LHCN-M2 (cell line): ENCODE results near the gene TRIM71. TPM values are rescaled to one million over a fixed set of nuclear protein-coding genes. Genes with fewer than 3 reads are reported as not detected.
A peak's percentile ranks its signal among the peaks of the same experiment; 100 is the strongest.
"Not testable (repeated sequence)": the region's sequence is repeated elsewhere in the genome, so short reads cannot be mapped to it uniquely, and the experiment has no call there.

Experiments used
- DNase-seq: peaks from one replicate; pipeline ENCODE4 v3.0.0-alpha.2; 2012; ENCODE audit warnings: low read depth
- total RNA-seq: library from RNA; depleted of rRNA; stranded (reverse); fragments of >200 nt; gene quantifications from 2 replicates; pipeline ENCODE4 v1.2.3, GENCODE V29; 2014

TRIM71 gene
- total RNA-seq, 1 experiment from 2014 or later, result not detected

DNA sequence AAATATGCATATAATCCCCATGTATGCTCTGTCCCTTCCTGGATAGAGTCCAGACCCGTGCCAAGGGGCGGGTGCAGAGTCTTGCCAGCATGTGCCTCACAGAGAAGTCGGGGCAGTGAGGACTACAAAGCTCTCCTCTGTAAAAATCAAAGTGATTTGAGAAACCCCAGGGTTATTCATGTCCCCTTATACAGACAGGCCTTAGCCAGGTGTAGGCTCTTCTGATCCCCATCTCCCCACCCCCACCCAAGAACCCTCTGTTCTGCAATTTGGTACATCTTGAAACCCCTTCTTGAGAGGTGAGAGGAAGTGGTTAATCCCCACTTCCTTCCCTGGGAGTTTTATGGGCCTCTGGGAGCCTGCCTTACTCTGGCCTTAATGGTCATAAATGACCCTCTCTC, 24.7 kb downstream of the TRIM71 start:
- DNase-seq, result no peak

DNA sequence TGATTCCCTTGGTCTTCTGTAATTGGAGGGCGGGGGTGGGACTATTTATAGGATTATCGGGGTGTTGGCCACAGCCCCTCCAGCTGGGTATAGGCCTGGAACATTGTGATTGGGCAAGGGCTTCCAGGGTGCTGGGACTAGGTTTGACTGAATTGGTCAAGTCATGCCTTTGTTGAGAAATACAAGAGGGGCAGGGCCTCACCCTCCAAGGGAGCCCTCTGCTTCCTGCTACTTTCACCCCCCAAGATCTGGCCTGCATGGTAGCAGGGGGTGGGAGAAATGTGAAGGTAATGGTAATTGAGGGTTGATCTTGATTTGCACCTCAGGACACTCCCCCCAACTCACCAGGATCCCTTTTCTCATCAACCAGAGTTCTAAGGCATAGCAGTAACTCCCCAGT, 25.2 kb downstream of the TRIM71 start:
- DNase-seq, result no peak

DNA sequence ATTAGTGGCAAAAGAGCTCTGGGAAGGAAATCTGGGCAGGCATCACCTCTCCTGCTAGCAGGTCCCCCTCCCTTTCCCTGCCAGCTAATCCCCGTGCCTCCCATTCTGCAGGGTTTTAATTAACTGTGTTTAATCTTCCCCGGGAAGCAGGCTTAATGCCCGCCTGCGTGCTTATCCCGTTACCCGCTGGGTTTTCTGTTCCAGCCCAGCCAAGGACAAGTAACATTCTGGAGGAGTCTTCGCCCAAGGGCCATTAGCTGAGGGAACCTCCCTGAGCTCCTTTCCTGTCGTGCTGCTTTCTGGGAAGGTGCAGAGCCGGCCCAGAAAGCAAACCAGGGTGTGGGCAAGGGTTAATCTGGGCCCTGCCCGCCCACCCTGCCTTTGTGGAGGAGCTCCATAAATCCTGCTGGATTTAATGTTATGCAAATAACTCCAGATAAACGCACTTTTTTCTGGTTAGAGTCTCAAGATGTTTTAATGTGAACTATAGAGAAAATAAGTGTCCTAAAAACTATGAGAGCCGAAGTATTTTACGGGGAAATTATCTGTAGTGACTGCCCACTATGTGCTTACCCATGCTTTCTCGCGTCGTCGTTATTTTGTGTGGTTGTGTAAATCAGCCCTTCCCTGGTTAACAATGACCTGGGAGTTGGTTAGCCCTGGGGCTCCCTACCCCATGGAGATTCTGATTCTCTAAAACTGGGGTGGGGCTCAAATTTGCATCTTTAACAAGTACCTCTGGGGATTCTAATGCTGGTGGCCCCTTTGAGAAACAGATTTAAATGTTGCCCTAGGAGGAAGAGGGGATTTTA, 25.9 kb downstream of the TRIM71 start:
- DNase-seq, result no peak

DNA sequence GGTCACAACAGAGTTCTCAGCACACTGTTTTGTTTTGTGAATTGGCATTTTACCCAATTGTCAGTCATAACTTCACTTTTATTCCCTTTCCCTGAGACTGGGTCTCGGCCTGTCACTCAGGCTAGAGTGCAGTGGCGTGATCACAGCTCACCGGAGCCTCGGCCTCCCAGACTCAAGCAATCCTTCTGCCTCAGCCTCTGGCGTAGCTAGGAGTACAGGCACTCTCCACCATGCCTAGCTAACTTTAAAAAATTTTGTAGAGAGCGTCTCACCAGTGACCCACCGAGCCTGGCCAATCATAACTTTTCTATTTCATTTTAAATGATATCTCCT, 26.5 kb downstream of the TRIM71 start:
- no peak for DNase-seq

- DNase-seq, result no peak
These were observed 27.1 kb downstream of the TRIM71 start for GRCh38 chr3:32844914-32845313.

- not testable (repeated sequence) for DNase-seq
These were observed 27.7 kb downstream of the TRIM71 start for GRCh38 chr3:32845546-32845945.

- DNase-seq, result not testable (repeated sequence)
These were observed 29.2 kb downstream of the TRIM71 start for GRCh38 chr3:32847045-32847444.

GRCh38 chr3:32847528-32847927, 29.7 kb downstream of the TRIM71 start:
- no peak for DNase-seq

GRCh38 chr3:32848215-32848614, 30.4 kb downstream of the TRIM71 start:
- DNase-seq, result no peak

GRCh38 chr3:32849046-32849445, 31.2 kb downstream of the TRIM71 start:
- DNase-seq, result no peak

DNA sequence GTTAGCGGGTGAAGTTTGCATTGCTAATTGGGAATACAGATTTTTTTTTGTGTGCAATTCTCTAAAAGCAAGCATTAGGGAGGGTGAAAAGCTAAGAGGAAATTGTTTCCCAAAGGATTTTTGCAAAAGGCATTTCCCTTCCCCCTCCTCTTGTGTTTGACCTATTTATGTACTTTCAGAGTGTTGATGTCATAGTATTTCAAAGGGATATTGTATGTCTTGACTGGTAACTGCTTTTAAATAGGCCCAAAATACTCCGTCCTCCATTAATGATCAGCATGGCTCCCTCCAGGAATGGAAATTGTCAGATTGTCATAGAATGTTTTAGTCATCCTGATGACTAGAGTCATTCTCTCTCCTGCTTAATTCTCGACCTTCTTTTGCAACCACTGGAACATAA, 32.4 kb downstream of the TRIM71 start:
- DNase-seq, result no peak

- no peak for DNase-seq
These were observed 32.8 kb downstream of the TRIM71 start for GRCh38 chr3:32850636-32851035.

DNA sequence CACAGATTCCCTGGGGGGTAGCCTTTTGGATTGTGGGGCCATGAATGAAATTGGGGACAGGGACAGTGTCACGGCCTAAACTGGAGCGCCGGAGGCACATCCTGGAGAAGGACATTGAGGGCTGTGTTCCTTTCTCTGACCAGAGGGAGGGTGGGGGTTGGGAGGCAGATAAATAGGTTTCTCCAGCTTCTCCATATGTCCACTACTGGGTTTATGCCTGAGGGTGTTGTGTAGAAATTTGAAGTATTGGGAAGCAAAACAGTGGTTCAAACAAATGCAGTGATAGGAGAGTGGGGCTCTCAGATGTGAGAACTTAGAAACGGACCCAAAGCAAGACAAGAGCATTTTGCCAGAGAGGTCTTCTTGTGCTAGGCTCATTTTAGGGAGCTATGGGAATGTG, 34.3 kb downstream of the TRIM71 start:
- no peak for DNase-seq

- no peak for DNase-seq
These were observed 37.7 kb downstream of the TRIM71 start for GRCh38 chr3:32855350-32855953.

DNA sequence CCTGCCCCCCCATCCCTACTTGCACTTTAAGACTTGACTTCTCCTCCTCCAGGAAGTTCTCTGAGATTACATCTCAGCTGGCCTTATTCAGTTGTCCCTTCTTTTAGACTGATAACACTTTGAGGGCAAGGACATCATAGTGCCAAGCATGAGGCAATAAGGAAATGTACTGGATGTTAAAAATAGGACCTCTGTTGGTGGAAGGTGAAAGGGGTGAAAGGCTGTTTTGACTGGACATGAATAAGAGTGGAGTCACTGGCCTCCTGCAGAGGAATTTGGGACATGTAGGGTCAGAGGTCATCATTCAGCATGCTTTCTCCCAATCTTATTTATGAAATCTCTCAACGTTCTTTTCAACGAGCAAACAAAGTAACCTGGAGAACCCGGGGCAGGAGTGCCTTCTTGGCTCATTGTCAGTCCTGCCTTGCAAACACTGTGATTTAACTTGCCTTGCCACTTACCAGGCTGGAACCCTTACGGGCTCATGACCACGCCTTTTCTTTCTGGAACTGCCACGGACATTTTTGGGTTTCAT, 38.6 kb downstream of the TRIM71 start:
- DNase-seq, result peak; percentile 13

DNA sequence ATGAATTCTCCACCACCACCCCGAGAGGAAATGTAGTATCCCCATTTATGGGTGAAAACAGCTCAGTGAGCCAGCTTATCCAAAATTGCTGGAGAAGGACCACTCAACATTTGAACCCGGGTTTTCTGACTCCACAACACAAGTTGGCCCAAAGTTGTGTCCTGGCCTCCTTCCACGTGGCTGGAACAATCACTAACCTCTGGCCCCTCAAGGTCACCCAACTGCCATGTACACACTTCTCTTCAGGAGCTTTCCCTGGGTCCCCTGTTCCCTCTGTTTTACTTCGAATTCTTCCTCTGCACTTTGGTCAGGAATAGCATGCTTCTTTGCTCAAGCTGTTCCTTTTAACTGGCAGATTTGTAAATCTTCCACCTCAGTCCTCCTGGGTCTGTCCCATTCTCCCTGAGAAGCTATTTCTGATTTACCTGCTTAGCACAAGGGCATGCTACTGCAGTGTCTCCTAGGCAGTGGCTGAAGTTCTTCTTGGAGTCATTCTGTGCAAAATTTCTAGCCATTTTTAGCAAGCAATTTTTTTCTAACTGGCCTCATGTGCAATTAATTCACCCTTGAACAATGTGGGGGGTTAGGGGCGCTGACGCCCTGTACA, 39.2 kb downstream of the TRIM71 start:
- DNase-seq, result no peak

DNA sequence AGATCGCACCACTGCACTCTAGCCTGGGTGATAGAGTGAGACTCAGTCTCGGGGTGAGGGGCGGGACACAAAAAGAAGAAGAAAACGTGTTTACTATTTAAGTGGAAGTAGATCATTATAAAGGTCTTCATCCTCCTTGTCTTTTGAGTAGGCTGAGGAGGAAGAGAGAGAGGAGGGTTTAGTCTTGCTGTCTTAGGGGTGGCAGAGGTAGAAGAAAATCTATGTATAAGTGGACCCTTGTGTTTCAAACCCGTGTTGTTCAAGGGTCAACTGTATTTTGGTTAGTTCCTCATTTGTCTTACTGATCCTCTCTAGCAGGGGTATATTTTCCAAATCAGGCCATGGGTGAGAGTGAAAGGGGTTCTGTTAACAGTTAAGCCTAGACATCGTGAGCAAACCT, 40.1 kb downstream of the TRIM71 start:
- DNase-seq, result no peak

GRCh38 chr3:32859604-32860237, 41.9 kb downstream of the TRIM71 start:
- no peak for DNase-seq

- DNase-seq, result no peak
These were observed 42.7 kb downstream of the TRIM71 start for GRCh38 chr3:32860499-32860898.

DNA sequence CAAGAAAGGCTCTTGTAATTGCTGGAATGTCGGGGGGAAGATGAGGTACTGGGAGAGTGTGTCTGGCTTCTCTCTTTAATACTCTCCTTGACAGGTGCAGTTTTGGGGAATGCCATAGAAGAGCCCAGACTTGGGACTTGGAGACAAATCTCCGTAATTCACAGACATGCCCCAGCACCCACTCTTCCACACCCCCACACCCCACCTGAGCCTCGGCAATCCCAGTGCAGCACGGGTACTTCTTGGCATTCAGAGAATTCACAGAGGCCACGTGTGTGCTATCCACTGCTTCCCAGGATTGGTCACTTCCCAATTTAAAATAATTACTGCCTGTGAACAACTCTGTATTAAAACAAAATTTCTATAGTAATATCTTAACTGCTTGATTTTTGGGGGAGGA, 43.9 kb downstream of the TRIM71 start:
- no peak for DNase-seq

GRCh38 chr3:32862247-32862935, 44.6 kb downstream of the TRIM71 start:
- DNase-seq, result no peak
